Adrenal gland (tissue), 12 donors: ENCODE measurements around the gene SLIT3. TPM values are rescaled to one million over a fixed set of nuclear protein-coding genes. Genes with fewer than 3 reads are reported as not detected.

Source experiments
- DNase-seq, 7 donors: peaks; one replicate each; pipeline ENCODE4 v3.0.0-alpha.2; 2019 to 2020
- H3K27ac ChIP-seq, 5 donors: fragments of 200-600 bp; sonication (generic) in 4 of 5; 1 replicate in 3 of 5; 2 replicates in 2 of 5; pipeline versions ENCODE4 v1.5.1 to v1.8.0; 2016 to 2020; ENCODE audit warnings: mild to moderate bottlenecking in 1 of 5
- H3K27me3 ChIP-seq: fragments of 200-600 bp; 2 replicates; pipeline ENCODE4 v1.8.0; 2021
- H3K36me3 ChIP-seq, 2 donors: fragments of 200-600 bp; replicated peaks in 1 of 2; 1 replicate in 1 of 2; 2 replicates in 1 of 2; pipeline versions ENCODE4 v1.5.1 to v1.8.0; 2018 to 2022
- H3K4me1 ChIP-seq, 2 donors: fragments of 200-600 bp; replicated peaks in 1 of 2; 1 replicate in 1 of 2; 2 replicates in 1 of 2; pipeline versions ENCODE4 v1.5.1 to v1.8.0; 2018 to 2021
- H3K4me3 ChIP-seq, 4 donors: fragments of 200-600 bp; sonication (generic) in 3 of 4; one replicate each; pipeline ENCODE4 v1.5.1; 2016 to 2018
- H3K9me3 ChIP-seq, 3 donors: fragments of 200-600 bp; sonication (generic) in 1 of 3; replicated peaks in 1 of 3; 1 replicate in 2 of 3; 2 replicates in 1 of 3; pipeline versions ENCODE4 v1.5.1 to v1.8.0; 2016 to 2021
- CTCF ChIP-seq, 6 experiments: fragments of 450-650 bp in 4 of 6; fragments of 200-600 bp in 2 of 6; sonication (generic) in 1 of 6; IDR thresholded peaks; 1 replicate in 5 of 6; 2 replicates in 1 of 6; pipeline versions ENCODE4 v1.5.1 to v1.8.0; 2016 to 2021; ENCODE audit warnings: antibody characterized with exemption in 6 of 6, mild to moderate bottlenecking in 2 of 6, moderate library complexity in 1 of 6
- POLR2A ChIP-seq, 2 donors: fragments of 450-650 bp; IDR thresholded peaks; one replicate each; pipeline ENCODE4 v1.6.1; 2017; ENCODE audit warnings: antibody characterized with exemption in 2 of 2, mild to moderate bottlenecking in 2 of 2, moderate library complexity in 1 of 2
- WGBS, 4 donors: extraction: QIAGEN DNeasy Blood & Tissue Kit in 2 of 4; methylation state at CpG; one replicate each; pipeline versions ENCODE4 v1.1.5 to v1.1.7; 2013 to 2017; 5-methylcytosine and 5-hydroxymethylcytosine counted together
- intact Hi-C, 2 donors: fragments of 100-400 bp; cut with DNase I; formaldehyde crosslinking; loops; one replicate each; pipeline versions ENCODE4 v1.14.1 to v1.15.0; 2022 to 2023
- polyA plus RNA-seq, 3 donors: library from polyadenylated mRNA; stranded (reverse); fragments of 200-250 nt in 2 of 3; fragments of 350-450 nt in 1 of 3; fragmentation: Illumina TruSeq in 1 of 3; extraction: RNeasy Lipid Tissue Mini Kit (QIAGEN cat#74804) in 1 of 3; gene quantifications; one replicate each; pipeline ENCODE4 v1.2.3, GENCODE V29; 2013 to 2014
- total RNA-seq, 9 donors: library from RNA; depleted of rRNA in 4 of 9; stranded (reverse); fragments of >200 nt in 4 of 9; fragments of 120-200 nt in 1 of 9; fragmentation: NEBNext Ultra II Directional in 1 of 9; extraction: Animal tissue kit (Norgen Biotek cat#: 25700) in 1 of 9; gene quantifications; one replicate each; pipeline versions ENCODE4 v1.1.0 to v1.2.4, GENCODE V29; 2013 to 2023
- donor health status: healthy with polysubstance abuse.
- donor health status: Bipolar disorder and iron deficiency.
- donor health status: DM: yes; HTN: yes; CAD: no.
- donor health status: DM: no; HTN: no; CAD: no.
- donor health status: DM: no; HTN: no; CAD: no.
- donor health status: DM: yes; HTN: yes; CAD: no.

SLIT3 gene
- total and polyA plus RNA-seq, 12 donors, result 10.0 to 94.1 (median 32.8) TPM

GRCh38 chr5:168668078-168668477 is 632.9 kb downstream of the SLIT3 start:
- no peak overlapping the region for H3K27ac ChIP-seq
- H3K9me3 ChIP-seq, result no peaks in the 10 kb centered on the region
- intact Hi-C loops, result no loop called here
- no peaks in the 10 kb centered on the region for H3K4me1 ChIP-seq
- DNase-seq, result no peak
- TF ChIP-seq POLR2A (IDR thresholded peaks at IDR 0.05), result no peak
- no peak for TF ChIP-seq CTCF (IDR thresholded peaks at IDR 0.05)
- H3K4me3 ChIP-seq, result no peak overlapping the region
- WGBS, 4 donors, result 97 to 100% (median 100%) methylated on average over 1 of the region's 1 CpG
- no peaks in the 10 kb centered on the region for H3K27me3 ChIP-seq
- H3K36me3 ChIP-seq, result peaks cover 0 to 17% of the 10 kb centered on the region in 2 donors

- Histone ChIP-seq H3K4me3 (no peak overlapping the region), H3K9me3 (no peaks in the 10 kb centered on the region), H3K27me3 (no peaks in the 10 kb centered on the region), H3K36me3 (peaks cover 0 to 14% of the 10 kb centered on the region in 2 donors), H3K27ac (no peak overlapping the region), H3K4me1 (no peaks in the 10 kb centered on the region)
- no peak for TF ChIP-seq CTCF (IDR thresholded peaks at IDR 0.05)
- no peak for TF ChIP-seq POLR2A (IDR thresholded peaks at IDR 0.05)
- DNase-seq, result no peak
- intact Hi-C loops, result no loop called here
- WGBS, 4 donors, result 88 to 94% (median 90%) methylated on average over 4 of the region's 4 CpGs
Observed at GRCh38 chr5:168667301-168667840, 633.6 kb downstream of the SLIT3 start.

- intact Hi-C loops, result no loop called here
- H3K27me3 ChIP-seq, result no peaks in the 10 kb centered on the region
- no peak overlapping the region for H3K4me3 ChIP-seq
- H3K4me1 ChIP-seq, result no peaks in the 10 kb centered on the region
- no peak for TF ChIP-seq CTCF (IDR thresholded peaks at IDR 0.05)
- TF ChIP-seq POLR2A (IDR thresholded peaks at IDR 0.05), result no peak
- H3K9me3 ChIP-seq, result no peaks in the 10 kb centered on the region
- peaks cover 0 to 14% of the 10 kb centered on the region in 2 donors for H3K36me3 ChIP-seq
- 88 to 94% (median 90%) methylated on average over 6 to 17 of the region's 17 CpGs for WGBS, 4 donors
- no peak for DNase-seq
- no peak overlapping the region for H3K27ac ChIP-seq
Observed at GRCh38 chr5:168666356-168666755, 634.6 kb downstream of the SLIT3 start.

- 83 to 100% (median 93%) methylated on average over 1 of the region's 1 CpG for whole genome bisulfite sequencing, 4 donors
Observed at GRCh38 chr5:168663276-168664004, 637.5 kb downstream of the SLIT3 start.

More at GRCh38 chr5:168663276-168664004, 637.5 kb downstream of the SLIT3 start:
- no peak overlapping the region for H3K27ac ChIP-seq
- H3K27me3 ChIP-seq, result no peaks in the 10 kb centered on the region
- no peak overlapping the region for H3K4me3 ChIP-seq
- no peaks in the 10 kb centered on the region for H3K4me1 ChIP-seq
- intact Hi-C loops, result no loop called here
- TF ChIP-seq POLR2A (IDR thresholded peaks at IDR 0.05) (no peak), CTCF (IDR thresholded peaks at IDR 0.05) (no peak)
- H3K36me3 ChIP-seq, result no peaks in the 10 kb centered on the region
- no peak for DNase-seq
- H3K9me3 ChIP-seq, result no peaks in the 10 kb centered on the region
